HG02973 (cell line): ENCODE data around the gene RAB44.

Experiments
- ATAC-seq: cut with Tn5 transposase; IDR thresholded peaks from one replicate; pipeline ENCODE4 v1.9.1; 2021; ENCODE audit warnings: moderate library complexity; ENCODE audit not compliant: unreplicated experiment

RAB44 gene

DNA sequence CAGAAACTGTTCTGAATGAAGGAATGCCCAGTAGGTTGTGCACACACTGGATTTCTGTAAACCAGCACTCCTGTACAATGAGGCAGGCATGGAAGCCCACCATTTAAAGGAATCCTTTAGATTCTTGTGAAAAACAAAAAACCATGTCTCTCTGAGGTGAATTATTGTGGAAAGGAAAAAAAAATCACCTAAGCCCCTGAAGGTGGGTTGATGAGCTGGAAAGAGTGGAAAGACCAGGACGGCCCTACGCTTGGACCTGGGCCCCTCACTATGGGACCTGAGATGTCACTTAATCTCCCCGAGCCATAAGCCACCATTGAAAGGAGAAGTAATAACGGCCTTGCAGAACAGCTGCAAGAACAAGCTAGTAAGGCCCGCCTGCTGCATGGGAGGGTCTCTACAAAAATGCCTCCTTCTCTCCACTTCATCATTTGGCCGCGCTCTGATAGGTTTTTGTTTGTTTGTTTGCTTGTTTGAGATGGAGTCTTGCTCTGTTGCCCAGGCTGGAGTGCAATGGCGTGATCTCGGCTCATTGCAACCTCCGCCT lies 68.8 kb downstream of the RAB44 start:
- ATAC-seq: no peak

DNA sequence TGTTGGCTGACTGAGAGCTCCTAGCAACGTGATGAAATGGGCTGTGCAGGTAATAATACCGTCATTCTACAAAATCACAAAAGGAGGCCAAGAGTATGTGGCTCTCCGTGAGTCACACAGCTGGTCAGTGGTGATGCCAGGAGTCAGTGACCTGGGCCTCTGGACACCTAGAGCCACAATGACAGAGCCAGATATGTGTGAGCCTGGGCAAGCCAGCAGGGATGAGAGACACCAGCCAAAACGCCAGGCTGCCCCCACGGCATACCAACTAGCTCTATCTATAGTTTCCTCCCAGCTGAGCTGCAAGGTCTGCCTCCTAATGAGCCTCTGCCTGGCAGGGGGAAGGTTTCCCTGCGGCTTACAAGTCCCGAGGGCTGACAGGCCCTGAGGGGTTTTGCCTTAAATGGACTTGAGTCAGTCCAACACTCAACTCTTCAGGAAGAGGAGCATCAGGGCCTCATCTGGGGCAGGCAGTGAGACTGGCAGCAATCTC lies 71.6 kb downstream of the RAB44 start:
- ATAC-seq: no peak

DNA sequence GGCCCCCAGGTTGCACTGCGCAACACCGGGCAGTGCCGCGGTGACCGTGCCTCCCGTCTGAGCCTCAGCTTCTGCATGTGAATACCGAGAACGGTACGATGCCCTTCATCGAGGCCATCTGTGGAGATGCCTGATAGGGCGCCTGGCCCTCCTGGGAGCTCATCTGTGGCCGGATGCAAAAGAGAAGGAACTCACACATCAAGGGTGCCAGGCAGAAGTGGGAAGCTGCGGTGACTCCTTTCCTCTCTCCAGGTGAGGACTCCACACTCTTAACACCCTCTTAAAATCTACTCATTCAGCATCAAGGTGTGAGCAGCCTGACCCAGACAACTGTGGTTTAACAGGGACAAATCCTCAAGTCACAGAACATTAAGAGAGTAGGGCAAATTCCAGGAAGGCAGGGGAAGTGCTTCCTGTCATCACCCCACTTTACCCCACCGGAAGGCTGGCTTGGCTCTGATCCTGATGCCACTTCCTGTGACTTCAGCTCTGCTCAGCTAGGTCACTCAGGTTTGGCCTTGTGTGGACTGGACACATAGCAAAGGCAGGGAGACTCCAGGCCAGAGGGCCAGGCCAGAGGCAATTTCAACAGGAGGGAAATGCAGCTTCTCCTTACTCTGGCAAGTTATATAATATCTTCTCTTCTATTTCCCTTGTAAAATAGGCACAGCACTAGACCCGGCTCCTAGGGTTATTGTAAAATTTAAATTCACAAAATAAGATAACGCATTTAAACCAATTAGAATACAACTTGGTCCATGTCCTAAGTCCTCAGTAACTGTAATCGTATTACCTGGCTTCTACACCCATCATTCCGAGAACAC lies 72.3 kb downstream of the RAB44 start:
- no peak for ATAC-seq

DNA sequence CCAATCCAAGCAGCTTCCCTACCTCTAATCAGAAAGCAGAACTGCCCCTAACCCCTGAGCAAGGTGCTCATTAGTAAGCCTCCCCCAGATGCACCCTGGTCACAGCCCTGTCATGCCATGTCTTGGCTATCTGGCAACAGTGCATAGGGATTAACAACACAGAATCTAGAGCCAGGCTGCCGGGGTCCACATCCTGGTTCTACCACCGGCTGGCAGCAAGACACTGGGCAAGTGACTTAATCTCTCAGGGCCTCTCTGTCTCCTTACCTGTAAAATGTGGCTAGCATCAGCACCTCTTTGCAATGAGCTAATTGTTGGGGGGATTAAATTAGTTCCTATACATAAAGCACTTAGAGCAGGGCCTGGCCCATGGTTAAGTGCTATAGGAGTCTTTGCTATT lies 73.5 kb downstream of the RAB44 start:
- no peak for ATAC-seq

DNA sequence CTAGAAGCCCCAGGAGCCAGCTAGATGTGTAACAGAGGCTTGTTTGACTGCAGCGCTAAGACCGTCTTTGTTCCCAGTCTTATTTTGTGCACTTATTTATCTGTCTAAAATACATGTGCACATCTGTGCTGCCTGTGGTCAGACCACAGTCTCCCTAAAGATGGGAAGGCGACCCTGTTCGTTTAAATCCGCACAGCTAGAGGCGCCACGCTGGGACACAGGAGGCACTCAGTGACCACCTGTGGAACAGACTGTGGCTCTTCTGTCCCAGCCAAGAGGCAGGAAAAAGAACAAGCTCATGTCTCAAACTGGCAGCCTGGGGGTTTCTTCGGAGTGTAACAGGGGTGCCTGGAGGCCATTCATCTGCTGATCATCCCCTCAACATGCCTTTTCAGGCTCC lies 74.8 kb downstream of the RAB44 start:
- ATAC-seq: no peak

DNA sequence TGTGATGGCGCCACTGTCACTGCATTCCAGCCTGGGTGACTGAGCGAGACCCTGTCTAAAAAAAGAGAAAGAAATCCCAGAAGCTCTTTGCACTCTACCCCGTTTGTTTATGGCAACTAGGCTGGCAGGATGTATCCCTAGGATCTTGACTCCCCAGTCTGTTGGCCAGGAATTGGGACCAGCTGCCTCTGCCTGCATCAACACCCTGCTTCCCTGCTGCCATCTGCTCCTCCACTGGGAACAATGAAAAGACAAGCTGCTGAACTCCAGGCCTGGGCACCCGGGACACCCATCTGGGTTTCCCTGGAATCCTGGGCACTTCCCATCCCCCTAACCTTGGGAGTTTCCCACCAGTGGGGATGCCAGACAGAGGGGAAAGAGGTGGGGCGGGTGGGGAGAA lies 76.7 kb downstream of the RAB44 start:
- no peak for ATAC-seq

DNA sequence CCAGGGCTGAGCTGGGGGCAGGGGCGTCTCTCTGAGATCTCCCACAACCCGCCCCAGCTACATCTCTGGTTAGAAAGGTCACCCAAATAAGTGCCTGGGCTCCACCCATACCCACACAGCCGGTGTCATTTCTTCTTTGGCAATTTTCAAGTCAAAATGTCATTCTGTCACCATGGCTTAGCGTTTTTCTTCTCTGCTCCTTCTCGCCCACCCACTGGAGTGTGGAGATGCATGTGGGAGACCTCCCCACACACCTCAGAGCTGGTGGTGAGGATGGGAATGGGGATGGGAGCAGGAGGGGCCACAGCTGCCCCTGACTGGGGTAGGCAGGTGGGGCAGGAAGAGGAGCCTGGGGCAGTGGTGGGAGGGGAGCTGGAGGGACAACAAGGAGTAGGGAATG lies 78.5 kb downstream of the RAB44 start:
- ATAC-seq: no peak

DNA sequence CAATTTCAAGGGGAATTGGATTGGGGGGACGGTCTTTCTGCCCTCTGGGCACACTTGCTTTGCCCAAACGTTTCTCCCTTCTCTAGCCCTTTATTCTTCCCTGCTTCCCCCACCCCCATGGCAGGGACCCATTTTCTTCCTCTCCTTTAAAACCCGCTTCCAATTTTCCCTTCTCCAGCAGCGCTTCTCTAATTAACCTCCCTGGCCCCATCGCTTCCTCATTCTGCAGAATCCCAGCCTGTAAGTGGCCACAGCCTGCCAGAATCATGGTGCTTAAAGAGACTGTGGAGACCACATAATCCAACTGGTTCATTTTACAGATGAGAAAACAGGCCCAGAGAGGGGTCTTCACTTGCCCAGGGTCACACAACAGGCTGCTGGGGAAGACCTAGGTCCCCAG lies 80.2 kb downstream of the RAB44 start:
- ATAC-seq: no peak

DNA sequence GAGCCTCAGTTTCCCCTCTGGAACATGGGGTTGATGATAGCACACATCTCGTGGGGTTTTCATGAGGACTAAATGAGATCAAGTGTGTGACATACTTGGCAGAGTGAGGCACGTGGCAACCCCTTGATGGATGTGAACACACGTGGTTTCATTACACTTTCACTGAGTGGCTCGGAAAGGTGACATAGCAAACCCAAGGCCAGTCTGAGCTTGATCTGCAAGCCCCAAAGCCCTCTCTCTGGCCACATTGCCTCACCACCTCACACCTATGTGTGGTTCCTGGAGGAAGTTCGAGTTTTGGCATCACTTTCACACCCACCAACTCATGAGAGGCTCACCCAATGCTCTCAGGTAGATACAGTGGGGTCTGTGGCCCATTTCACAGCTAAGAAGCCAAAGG lies 81.6 kb downstream of the RAB44 start:
- no peak for ATAC-seq

DNA sequence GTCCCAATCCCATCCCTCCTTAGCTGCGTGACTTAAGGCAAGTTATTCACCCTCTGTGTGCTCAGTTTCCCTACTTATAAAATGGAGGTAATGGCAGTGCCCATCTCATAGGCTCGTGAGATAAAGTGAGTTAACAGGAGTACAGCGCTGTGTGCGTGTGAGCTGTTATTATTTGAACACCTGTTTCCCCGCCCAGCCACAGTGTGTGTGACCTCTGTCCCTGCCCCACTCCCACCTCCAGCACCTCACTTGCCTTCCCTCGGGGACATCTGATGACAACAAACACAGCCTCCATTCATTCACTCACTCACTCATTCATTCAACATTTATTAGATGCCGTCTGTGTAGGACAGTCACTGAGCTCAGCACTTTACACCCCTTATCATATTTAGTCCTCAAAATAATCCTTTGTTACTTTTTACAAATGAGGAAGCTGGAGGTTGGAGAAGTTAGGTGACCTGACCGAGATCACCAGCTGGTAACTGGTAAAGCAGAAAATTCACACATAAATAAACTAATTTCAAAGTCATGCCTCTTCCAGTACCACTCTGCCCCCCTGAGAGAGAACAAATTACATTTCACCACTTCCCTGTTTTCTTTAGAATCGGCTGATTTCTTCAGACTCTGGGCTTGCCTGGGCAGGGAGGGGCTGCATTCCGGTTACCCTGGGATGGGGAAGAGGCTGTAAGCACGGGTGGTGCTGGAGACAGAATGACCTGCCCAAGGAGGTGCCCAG lies 83.0 kb downstream of the RAB44 start:
- no peak for ATAC-seq

DNA sequence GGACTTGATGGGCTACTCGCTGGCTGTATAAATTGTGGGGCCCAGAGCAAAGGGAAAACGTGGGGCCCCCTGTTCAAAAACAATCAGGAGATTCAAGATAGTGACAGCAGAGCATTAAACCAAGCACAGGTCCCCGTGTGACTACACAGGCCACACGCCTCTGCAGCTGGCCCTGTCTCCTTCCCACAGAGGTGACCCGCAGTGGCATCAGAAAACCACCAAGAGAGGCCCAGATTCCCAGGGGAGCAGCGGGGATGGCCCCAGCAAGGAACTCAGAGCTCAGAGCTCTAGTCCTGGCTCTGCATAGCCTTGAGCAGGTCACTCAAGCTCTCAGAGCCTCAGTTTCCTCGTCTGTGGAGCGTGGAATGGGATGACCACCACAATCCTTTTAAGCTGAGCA lies 84.0 kb downstream of the RAB44 start:
- no peak for ATAC-seq
